WTC11 (cell line): ENCODE results near the gene FOXP1. TPM values are rescaled to one million over a fixed set of nuclear protein-coding genes. Genes with fewer than 3 reads are reported as not detected.

Experiments used
- ATAC-seq: fragments of 200-7000 bp; cut with Tn5 transposase; 2 replicates; pipeline ENCODE4 v1.10.0; 2021; ENCODE audit warnings: mild to moderate bottlenecking, moderate library complexity
- CTCF ChIA-PET: fragments of 300-600 bp; sonication (Branson Sonifier 250); formaldehyde crosslinking; loops from one replicate; lab custom pipeline; 2021; ENCODE audit warnings: antibody characterized with exemption; lab: Charles Lee
- POLR2A ChIA-PET: fragments of 350-600 bp; sonication (Branson Sonifier 250); formaldehyde crosslinking; loops from one replicate; lab custom pipeline; 2021; ENCODE audit warnings: antibody characterized with exemption; lab: Charles Lee
- DNase-seq: peaks from one replicate; pipeline ENCODE4 v3.0.0; 2021; ENCODE audit warnings: low spot score
- H3K27ac Mint-ChIP-seq: 2 replicates; pipeline ENCODE4 v1.8.0; 2021; ENCODE audit warnings: mixed read lengths
- H3K27me3 Mint-ChIP-seq: 2 replicates; pipeline ENCODE4 v1.8.0; 2021; ENCODE audit warnings: low read depth, mild to moderate bottlenecking, moderate library complexity, mixed read lengths
- H3K36me3 Mint-ChIP-seq: 2 replicates; pipeline ENCODE4 v1.8.0; 2021; ENCODE audit warnings: mixed read lengths
- H3K4me1 Mint-ChIP-seq: 2 replicates; pipeline ENCODE4 v1.8.0; 2022; ENCODE audit warnings: mixed read lengths
- H3K4me3 Mint-ChIP-seq: 2 replicates; pipeline ENCODE4 v1.8.0; 2021; ENCODE audit warnings: mild to moderate bottlenecking, moderate library complexity, mixed read lengths
- H3K9me3 Mint-ChIP-seq: 2 replicates; pipeline ENCODE4 v1.8.0; 2021; ENCODE audit warnings: mixed read lengths
- AFF4 ChIP-seq: sonication (generic); formaldehyde crosslinking; IDR thresholded peaks from 2 replicates; pipeline ENCODE4 v1.8.1; 2023; ENCODE audit warnings: mild to moderate bottlenecking, missing genetic modification reagents, borderline replicate concordance
- ARID4B ChIP-seq: sonication (generic); formaldehyde crosslinking; IDR thresholded peaks from 2 replicates; pipeline ENCODE4 v1.8.0; 2023; ENCODE audit warnings: missing genetic modification reagents, mild to moderate bottlenecking, borderline replicate concordance
- ATF1 ChIP-seq: sonication (generic); formaldehyde crosslinking; IDR thresholded peaks from 2 replicates; pipeline ENCODE4 v1.8.1; 2023; ENCODE audit warnings: mild to moderate bottlenecking, moderate library complexity, missing genetic modification reagents
- ATF6 ChIP-seq: sonication (generic); formaldehyde crosslinking; IDR thresholded peaks from 2 replicates; pipeline ENCODE4 v1.8.1; 2023; ENCODE audit warnings: mild to moderate bottlenecking, missing genetic modification reagents
- CBFB ChIP-seq: sonication (generic); formaldehyde crosslinking; IDR thresholded peaks from 2 replicates; pipeline ENCODE4 v1.8.1; 2022; ENCODE audit warnings: mild to moderate bottlenecking, low read depth, missing genetic modification reagents
- E2F4 ChIP-seq: sonication (generic); formaldehyde crosslinking; IDR thresholded peaks from 2 replicates; pipeline ENCODE4 v1.8.1; 2022; ENCODE audit warnings: low read depth, mild to moderate bottlenecking, moderate library complexity, missing genetic modification reagents, borderline replicate concordance
- IRF2 ChIP-seq: sonication (generic); formaldehyde crosslinking; IDR thresholded peaks from 2 replicates; pipeline ENCODE4 v1.8.0; 2022; ENCODE audit warnings: low read depth, missing genetic modification reagents, borderline replicate concordance
- JAZF1 ChIP-seq: fragments of 250-450 bp; sonication (Bioruptor Pico); IDR thresholded peaks from 2 replicates; pipeline ENCODE4 v1.9.0; 2021; ENCODE audit warnings: moderate library complexity, mild to moderate bottlenecking, inconsistent platforms
- MLX ChIP-seq: sonication (generic); formaldehyde crosslinking; IDR thresholded peaks from 2 replicates; pipeline ENCODE4 v1.8.1; 2023; ENCODE audit warnings: mild to moderate bottlenecking, missing genetic modification reagents, moderate library complexity
- NFATC4 ChIP-seq: fragments of 250-450 bp; sonication (Bioruptor Pico); IDR thresholded peaks from 2 replicates; pipeline ENCODE4 v1.9.0; 2021; ENCODE audit warnings: mild to moderate bottlenecking
- ZNF138 ChIP-seq: sonication (generic); formaldehyde crosslinking; conservative IDR thresholded peaks from 2 replicates; pipeline ENCODE4 v1.8.1; 2022; ENCODE audit warnings: mild to moderate bottlenecking, moderate library complexity, missing genetic modification reagents
- ZNF317 ChIP-seq: sonication (generic); formaldehyde crosslinking; IDR thresholded peaks from 2 replicates; pipeline ENCODE4 v1.8.1; 2023; ENCODE audit warnings: low read depth, mild to moderate bottlenecking, moderate library complexity, missing genetic modification reagents, borderline replicate concordance
- ZNF396 ChIP-seq: fragments of 250-450 bp; sonication (Bioruptor Pico); IDR thresholded peaks from 2 replicates; pipeline ENCODE4 v1.8.0; 2021; ENCODE audit warnings: mild to moderate bottlenecking, moderate library complexity, borderline replicate concordance
- ZNF671 ChIP-seq: fragments of 250-450 bp; sonication (Bioruptor Pico); IDR thresholded peaks from 2 replicates; pipeline ENCODE4 v1.8.0; 2021; ENCODE audit warnings: mild to moderate bottlenecking
- total RNA-seq: library from RNA; stranded (reverse); gene quantifications from 3 replicates; pipeline ENCODE4 v1.2.3, GENCODE V29; 2021

FOXP1 gene
- total RNA-seq, 1 experiment from 2014 or later: 25.8 TPM

- no peak for TF ChIP-seq AFF4 (CRISPR knock-in tag)
- no peak for TF ChIP-seq JAZF1 (CRISPR knock-in tag)
- no peak for TF ChIP-seq ARID4B (CRISPR knock-in tag)
- no peak for TF ChIP-seq E2F4
- TF ChIP-seq, all 79 proteins: peak for 0
Observed at GRCh38 chr3:71268462-71268999, 315.0 kb downstream of the FOXP1 start (continued).

- ATAC-seq (no peak), DNase-seq (no peak)
- H3K9me3 Mint-ChIP-seq: no peaks in the 10 kb centered on the region
- no peak overlapping the region for H3K4me3 Mint-ChIP-seq
- POLR2A ChIA-PET: no interaction called here
- H3K4me1 Mint-ChIP-seq: peaks cover 13% of the 10 kb centered on the region
- no peak overlapping the region for H3K27ac Mint-ChIP-seq
- H3K27me3 Mint-ChIP-seq: no peaks in the 10 kb centered on the region
- CTCF ChIA-PET: no interaction called here
- H3K36me3 Mint-ChIP-seq: peaks cover 4% of the 10 kb centered on the region; the same call in 1 of the 2 replicates
- TF ChIP-seq MLX (CRISPR knock-in tag): no peak
- no peak for TF ChIP-seq ATF6 (CRISPR knock-in tag)
- no peak for TF ChIP-seq ZNF317
- no peak for TF ChIP-seq NFATC4 (CRISPR knock-in tag)
- TF ChIP-seq ZNF138: no peak
- no peak for TF ChIP-seq ZNF671
- no peak for TF ChIP-seq IRF2 (CRISPR knock-in tag)
- no peak for TF ChIP-seq ZNF396
- no peak for TF ChIP-seq AFF4 (CRISPR knock-in tag)
- no peak for TF ChIP-seq CBFB (CRISPR knock-in tag)
- no peak for TF ChIP-seq ATF1
Observed at GRCh38 chr3:71266875-71267274, 316.7 kb downstream of the FOXP1 start.
